GM21360 (cell line): ENCODE data around the gene PLA2G2E.

Experiments
- ATAC-seq: cut with Tn5 transposase; IDR thresholded peaks from one replicate; pipeline ENCODE4 v1.9.1; 2021; ENCODE audit warnings: mild to moderate bottlenecking, moderate library complexity; ENCODE audit not compliant: unreplicated experiment

The PLA2G2E gene, protein sequence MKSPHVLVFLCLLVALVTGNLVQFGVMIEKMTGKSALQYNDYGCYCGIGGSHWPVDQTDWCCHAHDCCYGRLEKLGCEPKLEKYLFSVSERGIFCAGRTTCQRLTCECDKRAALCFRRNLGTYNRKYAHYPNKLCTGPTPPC

DNA sequence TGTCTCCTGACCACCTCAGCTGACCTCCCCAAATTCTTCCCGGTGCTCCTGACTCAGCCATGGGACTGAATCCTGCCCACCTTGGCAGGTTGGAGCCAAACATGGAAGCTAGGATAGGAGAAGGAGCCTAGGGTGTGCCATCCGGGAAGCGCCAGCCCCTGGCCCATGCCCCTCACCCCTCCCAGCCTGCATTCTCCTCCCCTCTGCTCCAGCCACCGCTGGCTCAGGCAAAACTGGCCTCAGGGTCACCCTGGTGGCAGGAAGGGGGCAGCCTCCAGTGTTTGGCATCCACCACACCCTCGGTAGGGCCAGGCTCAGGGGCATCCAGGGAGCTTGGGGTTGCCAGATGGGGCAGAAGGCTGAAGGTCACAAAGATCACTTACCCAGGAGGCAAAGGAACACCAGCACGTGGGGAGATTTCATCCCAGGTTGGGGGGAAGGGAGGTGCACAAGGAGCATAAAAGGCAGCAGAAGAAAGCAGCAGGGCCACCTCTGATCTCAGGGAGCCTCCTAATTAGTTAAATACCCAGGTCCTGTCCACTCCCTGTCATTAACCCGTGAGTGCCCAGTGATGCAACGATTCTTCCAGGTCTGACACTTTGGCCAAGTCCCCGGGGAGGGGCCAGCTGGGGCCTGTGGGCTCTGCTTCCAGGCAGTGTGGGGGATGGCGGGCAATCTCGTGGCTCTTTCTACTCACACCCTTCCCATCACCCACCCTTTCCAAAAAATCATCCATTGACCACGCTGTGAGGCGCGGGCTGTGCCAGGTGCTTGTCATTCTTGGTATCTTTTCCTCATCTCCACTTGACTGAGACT lies at the start of gene PLA2G2E:
TSS of gene PLA2G2E (minus strand) at position 481 of the 816 bp plus-strand sequence. CDS start at position 423, 58 bp downstream.
- ATAC-seq, result no peak

GRCh38 chr1:19971664-19972063 lies 48.2 kb upstream of the PLA2G2E start:
- ATAC-seq, result no peak

GRCh38 chr1:19969898-19970660 lies 46.7 kb upstream of the PLA2G2E start:
- ATAC-seq, result no peak

- no peak for ATAC-seq
Observed at GRCh38 chr1:19967808-19968207, 44.4 kb upstream of the PLA2G2E start.

- ATAC-seq, result no peak
Observed at GRCh38 chr1:19964542-19964941, 41.1 kb upstream of the PLA2G2E start.

DNA sequence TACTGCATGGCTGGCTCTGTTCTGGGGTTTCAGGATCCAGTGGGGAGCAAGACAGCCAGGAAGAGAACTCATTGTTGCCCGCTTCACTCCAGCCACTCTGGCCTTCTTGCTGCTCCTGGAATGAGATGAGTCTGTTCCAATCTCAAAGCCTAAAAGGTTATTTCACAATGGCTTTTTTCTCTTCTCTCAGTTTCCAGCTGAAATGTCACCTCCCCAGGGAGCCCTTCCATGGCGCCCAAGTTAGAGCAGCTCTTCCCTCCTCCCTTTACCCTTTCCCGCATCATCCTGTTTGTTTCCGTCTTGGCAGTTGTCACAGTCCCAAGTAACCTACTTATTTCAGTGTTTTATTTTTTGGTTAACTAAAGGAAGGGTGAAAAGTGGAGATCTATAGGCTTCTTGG lies 40.2 kb upstream of the PLA2G2E start:
- no peak for ATAC-seq

DNA sequence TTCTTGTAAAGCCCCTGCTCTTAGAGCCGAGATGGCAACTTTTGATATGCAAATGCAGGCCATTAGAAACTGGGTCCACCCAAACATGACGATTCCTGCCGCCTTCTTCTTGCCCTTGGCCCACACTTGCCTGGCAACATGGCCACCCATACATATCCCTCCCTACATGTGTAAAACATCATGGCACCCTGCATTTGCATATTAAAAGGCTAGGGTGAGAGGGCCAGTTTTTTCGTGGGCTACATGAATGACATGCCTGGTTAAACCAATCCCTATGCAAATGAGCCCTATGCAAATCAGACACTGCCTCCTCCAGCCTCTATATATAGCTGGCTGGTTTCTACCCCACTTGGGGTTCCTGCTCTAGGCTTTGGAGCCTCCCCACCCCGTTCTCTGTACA lies 37.2 kb upstream of the PLA2G2E start:
- no peak for ATAC-seq

DNA sequence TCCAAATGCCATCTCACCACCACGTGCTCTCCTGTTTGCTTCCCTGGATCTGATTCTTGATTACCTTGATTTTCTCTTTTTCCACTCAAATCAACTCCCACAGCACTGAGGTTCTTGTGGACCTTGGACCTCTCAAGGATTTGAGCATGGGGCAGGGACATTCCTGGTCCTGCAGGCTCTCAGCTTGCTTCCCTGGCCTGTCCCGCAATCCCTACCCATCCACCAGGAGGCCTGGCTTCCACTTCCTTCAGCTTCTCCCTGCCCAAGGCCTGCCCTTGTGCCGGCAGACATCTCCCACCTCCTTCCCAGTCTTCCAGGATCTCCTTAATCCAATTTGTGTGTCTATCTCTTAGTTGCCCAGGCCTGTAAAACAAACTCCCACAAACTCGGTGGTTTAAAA lies 34.4 kb upstream of the PLA2G2E start:
- ATAC-seq, result no peak

DNA sequence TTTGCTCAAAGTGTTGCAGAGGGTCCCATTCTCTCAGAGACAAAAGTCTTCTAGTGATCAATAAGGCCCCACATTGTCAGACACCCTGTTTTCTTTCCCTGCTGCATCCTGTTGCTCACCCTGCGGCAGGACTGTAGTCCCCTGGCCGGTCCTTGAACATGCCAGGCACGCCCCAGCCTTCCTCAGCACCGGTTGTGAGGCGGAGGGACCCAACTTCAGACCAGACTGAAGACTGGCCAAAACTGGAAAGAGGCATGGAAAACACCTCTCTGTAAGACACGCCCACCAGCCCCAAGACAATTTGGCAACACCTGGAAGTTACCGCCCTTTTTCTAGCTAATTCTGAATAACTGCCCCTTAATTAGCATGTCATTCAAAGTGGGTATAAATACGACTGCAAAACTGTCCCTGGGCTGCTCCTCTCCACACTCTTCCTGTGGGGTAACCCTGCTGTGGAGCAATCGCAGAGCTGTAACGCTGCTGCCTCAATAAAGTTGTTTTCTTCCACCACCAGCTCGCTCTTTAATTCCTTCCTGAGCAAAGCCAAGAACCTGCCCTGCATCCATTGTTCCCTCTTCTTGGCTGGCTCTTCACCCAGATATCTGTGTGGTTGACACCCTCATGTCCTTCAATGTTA lies 32.2 kb upstream of the PLA2G2E start:
- no peak for ATAC-seq

DNA sequence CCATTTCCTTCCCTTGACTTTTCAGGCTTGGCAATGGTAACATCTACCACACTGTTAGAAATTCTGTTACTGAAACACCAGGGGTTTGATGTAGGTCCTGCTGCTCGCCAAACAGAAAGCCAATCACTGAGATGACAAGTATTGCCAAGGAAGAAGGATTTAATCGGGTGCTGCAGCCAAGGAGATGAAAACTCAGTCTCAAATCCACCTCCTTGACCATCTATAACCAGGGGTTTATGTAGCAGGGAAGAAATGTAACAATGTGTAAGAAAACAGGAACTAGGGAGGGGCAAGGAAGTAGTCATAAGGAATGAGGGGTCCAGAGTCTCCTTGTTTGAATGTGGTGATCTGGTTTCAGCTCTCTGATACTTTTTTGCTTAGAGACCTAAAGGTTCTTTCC lies 30.6 kb upstream of the PLA2G2E start:
- no peak for ATAC-seq

GRCh38 chr1:19949016-19949415 lies 25.6 kb upstream of the PLA2G2E start:
- ATAC-seq, result no peak

GRCh38 chr1:19946971-19947370 lies 23.6 kb upstream of the PLA2G2E start:
- no peak for ATAC-seq

- no peak for ATAC-seq
Observed at GRCh38 chr1:19946331-19946751, 22.9 kb upstream of the PLA2G2E start.

DNA sequence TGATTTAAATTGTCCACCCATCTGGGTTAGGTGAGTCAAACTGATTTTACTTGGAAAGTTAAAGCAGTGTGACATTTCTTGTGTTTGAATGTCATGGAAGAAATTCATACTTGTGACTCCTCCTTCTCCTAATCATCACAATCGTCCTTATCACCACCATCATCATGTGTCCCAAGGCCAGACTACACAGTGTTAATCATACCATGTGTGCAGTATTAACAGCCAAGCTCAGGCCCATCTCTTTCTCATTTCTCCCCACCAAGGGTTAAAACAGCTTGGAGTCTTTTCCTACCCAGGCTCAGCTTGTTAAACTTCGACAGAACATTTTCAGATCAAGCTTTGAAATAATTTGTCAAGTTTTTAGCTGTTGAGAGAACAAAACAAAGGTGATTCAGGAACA lies 22.5 kb upstream of the PLA2G2E start:
- no peak for ATAC-seq

DNA sequence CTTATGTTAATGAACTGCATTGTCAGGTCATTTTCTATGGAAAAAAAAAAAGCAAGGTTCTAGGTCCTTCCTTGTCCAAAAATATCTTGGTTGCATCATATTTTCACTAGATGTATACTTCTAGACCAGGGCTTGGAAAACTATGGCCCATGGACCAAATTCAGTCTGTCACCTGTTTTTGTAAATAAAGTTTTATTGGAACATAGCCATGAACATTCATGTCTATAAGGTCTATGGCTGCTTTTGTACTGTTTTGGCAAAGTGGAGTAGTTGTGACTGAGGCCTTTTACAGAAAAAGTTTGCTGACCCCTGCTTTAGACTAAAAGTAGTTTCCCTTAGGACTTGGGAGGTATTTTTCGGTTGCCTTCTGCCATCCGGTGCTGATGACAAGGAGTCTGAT lies 19.2 kb upstream of the PLA2G2E start:
- no peak for ATAC-seq

DNA sequence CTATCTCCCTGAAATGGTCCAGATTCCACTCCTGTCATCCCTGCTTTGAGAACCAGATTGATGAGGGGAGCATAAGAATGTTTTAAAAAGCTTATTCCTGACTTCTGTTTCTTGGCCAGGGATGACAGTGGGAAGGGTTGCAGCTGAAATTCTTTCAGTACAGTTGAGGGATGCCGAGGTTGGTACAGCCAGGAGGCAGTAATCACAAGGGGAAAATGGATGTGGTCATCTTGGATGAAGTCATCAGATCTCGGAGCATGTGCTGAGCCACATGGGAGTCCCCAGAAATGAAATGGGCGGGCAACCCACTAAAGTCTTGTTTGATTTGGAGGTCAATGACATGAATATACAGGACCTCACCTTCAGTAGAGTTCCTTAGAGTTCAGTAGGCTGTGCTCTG lies 18.7 kb upstream of the PLA2G2E start:
- no peak for ATAC-seq

GRCh38 chr1:19941206-19941568 lies 17.8 kb upstream of the PLA2G2E start:
- no peak for ATAC-seq

GRCh38 chr1:19940486-19941205 lies 17.2 kb upstream of the PLA2G2E start:
- ATAC-seq, result no peak

DNA sequence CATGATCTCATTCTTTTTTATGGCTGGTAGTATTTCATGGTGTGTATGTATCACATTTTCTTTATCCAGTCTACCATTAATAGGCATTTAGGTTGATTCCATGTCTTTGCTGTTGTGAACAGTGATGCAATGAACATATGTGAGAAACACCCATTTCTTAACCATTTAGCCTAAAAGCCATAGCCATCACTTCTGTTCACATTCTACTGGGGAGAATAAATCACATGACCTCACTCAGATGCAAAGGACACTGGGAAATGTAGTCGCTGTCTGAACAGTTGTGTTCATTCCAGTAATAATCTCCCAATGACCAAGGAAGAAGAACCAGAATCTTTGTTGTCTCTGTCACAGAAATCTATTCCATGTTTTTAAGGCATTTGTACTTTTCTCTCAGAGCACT lies 15.1 kb upstream of the PLA2G2E start:
- no peak for ATAC-seq

DNA sequence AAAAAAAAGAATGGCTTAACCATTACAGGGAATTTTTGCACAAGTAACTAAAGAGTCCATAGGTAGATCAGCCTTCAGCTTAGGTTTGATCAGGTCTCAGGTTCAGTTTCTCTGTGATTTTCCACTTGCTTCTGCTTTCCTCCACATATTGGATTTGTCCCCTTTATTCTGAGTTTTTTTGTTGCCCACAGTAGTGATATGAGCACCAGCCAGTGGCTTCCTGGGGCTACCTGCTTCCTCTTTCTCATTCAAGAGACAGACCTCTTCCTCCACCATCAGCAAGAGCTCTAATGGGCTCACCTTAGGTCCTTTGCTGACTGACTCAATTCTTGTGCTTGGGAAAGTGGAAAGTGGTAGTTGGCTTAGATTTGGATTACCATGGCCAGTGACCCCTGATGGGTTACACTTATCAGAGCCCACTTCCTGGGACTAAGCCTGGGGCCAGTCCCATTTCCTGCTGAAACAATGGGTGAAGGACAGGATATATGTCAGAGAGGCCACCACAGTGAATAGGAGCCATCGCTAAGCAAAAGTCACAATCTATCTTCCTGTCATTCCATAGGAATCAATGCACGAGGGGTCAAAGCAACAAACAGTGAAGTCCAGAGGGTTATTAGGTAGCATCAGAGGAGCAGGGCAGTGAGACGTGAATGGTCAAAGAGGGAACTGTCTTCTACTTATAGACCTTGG lies 12.8 kb upstream of the PLA2G2E start:
- ATAC-seq, result no peak
